B cell (primary cell): ENCODE data around the gene NIPSNAP3A. TPM values are rescaled to one million over a fixed set of nuclear protein-coding genes. Genes with fewer than 3 reads are reported as not detected.

Experiments
- ATAC-seq: fragments of 200-7000 bp; cut with Tn5 transposase; one replicate; pipeline ENCODE4 v1.10.0; 2021; ENCODE audit warnings: low read depth, mild to moderate bottlenecking, moderate number of reproducible peaks, moderate library complexity
- CTCF ChIA-PET: fragments of 350-600 bp; sonication (Branson Sonifier 250); formaldehyde crosslinking; loops from one replicate; lab custom pipeline; 2021; ENCODE audit warnings: antibody characterized with exemption, inconsistent platforms; lab: Charles Lee
- POLR2A ChIA-PET: fragments of 350-600 bp; sonication (Branson Sonifier 250); formaldehyde crosslinking; loops from one replicate; lab custom pipeline; 2021; ENCODE audit warnings: antibody characterized with exemption; lab: Charles Lee
- DNase-seq: peaks from one replicate; pipeline ENCODE4 v3.0.0; 2013
- H2AFZ ChIP-seq: 2 replicates; pipeline ENCODE4 v1.6.1; 2012; ENCODE audit warnings: mild to moderate bottlenecking, low read depth, low read length; ENCODE audit not compliant: insufficient read depth, poor library complexity, severe bottlenecking
- H3K27ac ChIP-seq, 2 donors: 1 replicate in 1 of 2; 2 replicates in 1 of 2; pipeline ENCODE4 v1.5.1; 2012 to 2013; ENCODE audit warnings: low read length in 2 of 2, mild to moderate bottlenecking in 2 of 2, moderate library complexity in 1 of 2
- H3K27me3 ChIP-seq, 4 experiments: fragments of 200-600 bp in 1 of 4; sonication (generic) in 1 of 4; replicated peaks in 1 of 4; 1 replicate in 2 of 4; 2 replicates in 2 of 4; pipeline versions ENCODE4 v1.6.1 to v1.7.0; 2013 to 2016; ENCODE audit warnings: low read length in 3 of 4, mild to moderate bottlenecking in 2 of 4, mixed read lengths in 1 of 4, moderate library complexity in 1 of 4; ENCODE audit not compliant: insufficient read depth in 4 of 4, control insufficient read depth in 3 of 4; ENCODE audit errors: control extremely low read depth in 1 of 4
- H3K36me3 ChIP-seq, 2 experiments: replicated peaks in 1 of 2; 1 replicate in 1 of 2; 2 replicates in 1 of 2; pipeline versions ENCODE4 v1.6.1 to v1.7.1; 2013; ENCODE audit warnings: low read length in 1 of 2; ENCODE audit not compliant: insufficient read depth in 2 of 2, control insufficient read depth in 1 of 2; ENCODE audit errors: control extremely low read depth in 1 of 2, extremely low read depth in 1 of 2
- H3K4me1 ChIP-seq, 2 donors: fragments of 200-600 bp in 1 of 2; sonication (generic) in 1 of 2; 1 replicate in 1 of 2; 2 replicates in 1 of 2; pipeline versions ENCODE4 v1.5.1 to v1.6.1; 2013 to 2017; ENCODE audit warnings: low read length in 2 of 2; ENCODE audit not compliant: control insufficient read depth in 2 of 2, insufficient read depth in 2 of 2
- H3K4me2 ChIP-seq: replicated peaks from 2 replicates; pipeline ENCODE3; 2012; ENCODE audit warnings: mild to moderate bottlenecking, low read depth, low read length; ENCODE audit not compliant: poor library complexity, severe bottlenecking
- H3K4me3 ChIP-seq, 5 experiments: fragments of 200-600 bp in 1 of 5; sonication (generic) in 1 of 5; 1 replicate in 3 of 5; 2 replicates in 2 of 5; pipeline versions ENCODE4 v1.5.1 to v1.7.0; 2011 to 2016; ENCODE audit warnings: low read length in 4 of 5, mild to moderate bottlenecking in 4 of 5, low read depth in 2 of 5, control low read depth in 1 of 5, moderate library complexity in 1 of 5; ENCODE audit not compliant: insufficient read depth in 1 of 5; ENCODE audit errors: control extremely low read depth in 1 of 5, extremely low read depth in 1 of 5
- H3K79me2 ChIP-seq: fragments of 200-600 bp; sonication (generic); one replicate; pipeline ENCODE4 v1.6.0; 2016; ENCODE audit warnings: low read length; ENCODE audit not compliant: control insufficient read depth, insufficient read depth
- H3K9ac ChIP-seq: fragments of 200-600 bp; sonication (generic); 2 replicates; pipeline ENCODE4 v1.6.1; 2017; ENCODE audit warnings: mild to moderate bottlenecking, low read length, moderate library complexity
- H3K9me3 ChIP-seq, 3 donors: one replicate each; pipeline versions ENCODE4 v1.6.1 to v1.7.1; 2013; ENCODE audit warnings: low read length in 2 of 3; ENCODE audit not compliant: control insufficient read depth in 2 of 3, insufficient read depth in 1 of 3; ENCODE audit errors: control extremely low read depth in 1 of 3
- H4K20me1 ChIP-seq: 2 replicates; pipeline ENCODE4 v1.6.0; 2012; ENCODE audit warnings: mild to moderate bottlenecking, low read length; ENCODE audit not compliant: insufficient read depth, control insufficient read depth, poor library complexity, severe bottlenecking
- H3K27ac Mint-ChIP-seq: one replicate; pipeline ENCODE4 v1.8.0; 2021; ENCODE audit warnings: mixed read lengths
- H3K27me3 Mint-ChIP-seq: one replicate; pipeline ENCODE4 v1.8.0; 2021; ENCODE audit warnings: mixed read lengths
- H3K4me1 Mint-ChIP-seq: one replicate; pipeline ENCODE4 v1.8.0; 2021; ENCODE audit warnings: mixed read lengths
- H3K4me3 Mint-ChIP-seq: one replicate; pipeline ENCODE4 v1.8.0; 2021; ENCODE audit warnings: mixed read lengths
- H3K9me3 Mint-ChIP-seq: one replicate; pipeline ENCODE4 v1.8.0; 2022; ENCODE audit warnings: mixed read lengths; ENCODE audit not compliant: insufficient read depth
- CTCF ChIP-seq: fragments of 200-600 bp; IDR thresholded peaks from one replicate; pipeline ENCODE4 v1.8.0; 2022; ENCODE audit warnings: antibody characterized with exemption, mild to moderate bottlenecking
- EZH2 ChIP-seq: IDR thresholded peaks from 2 replicates; pipeline ENCODE4 v1.6.1; 2012; ENCODE audit warnings: borderline replicate concordance, low read depth, mild to moderate bottlenecking, moderate library complexity, low read length; ENCODE audit not compliant: insufficient read depth, poor library complexity, severe bottlenecking
- WGBS: methylation state at CpG from one replicate; pipeline ENCODE4 v1.1.5; 2013; ENCODE audit warnings: missing lambda C conversion rate; ENCODE audit not compliant: insufficient coverage; 5-methylcytosine and 5-hydroxymethylcytosine counted together
- intact Hi-C: fragments of 100-400 bp; cut with micrococcal nuclease; formaldehyde crosslinking; loops from one replicate; pipeline ENCODE4 v1.10.0; 2022
- polyA plus RNA-seq: library from polyadenylated mRNA; depleted of rRNA; stranded (reverse); fragments of >200 nt; gene quantifications from 2 replicates; pipeline ENCODE4 v1.2.3, GENCODE V29; 2012
- total RNA-seq, 2 donors: library from RNA; stranded (reverse); fragments of 120-200 nt in 1 of 2; gene quantifications; 1 replicate in 1 of 2; 2 replicates in 1 of 2; pipeline versions ENCODE4 v1.2.3 to v1.2.4, GENCODE V29; 2013 to 2022

NIPSNAP3A gene
- total and polyA plus RNA-seq, 2 donors (not counting 1 experiment from before 2014, with no cell fraction given) = 9.4 to 23.6 TPM

GRCh38 chr9:104750185-104750767 is 2.8 kb downstream of the NIPSNAP3A start:
- Mint-ChIP-seq H3K27me3 (no peaks in the 10 kb centered on the region), H3K4me3 (no peak overlapping the region), H3K4me1 (peaks cover 28% of the 10 kb centered on the region), H3K9me3 (no peaks in the 10 kb centered on the region), H3K27ac (no peak overlapping the region)
- Histone ChIP-seq H3K27me3 (no peaks in the 10 kb centered on the region), H4K20me1 (no peaks in the 10 kb centered on the region), H3K4me2 (no peak overlapping the region), H3K79me2 (peaks cover 20% of the 10 kb centered on the region), H3K4me1 (peaks cover 11 to 15% of the 10 kb centered on the region in 2 donors), H3K9me3 (no peaks in the 10 kb centered on the region), H3K27ac (peak overlapping the region in 1 of 2 donors; percentile 37), H3K9ac (no peak overlapping the region), H3K4me3 (no peak overlapping the region), H3K36me3 (peaks cover 5 to 13% of the 10 kb centered on the region in 2 experiments), H2AFZ (no peak overlapping the region)
- intact Hi-C loops = no loop called here
- 17% methylated on average over 1 of the region's 3 CpGs for WGBS
- POLR2A ChIA-PET = no interaction called here
- peak; percentile 17 for DNase-seq
- CTCF ChIA-PET = no interaction called here
- ATAC-seq = no peak
- no peak for TF ChIP-seq CTCF

- peak overlapping the region; percentile 60 for H3K27ac Mint-ChIP-seq
- H3K27ac ChIP-seq = peak overlapping the region in 1 of 2 donors; percentile 19
- peak; percentile 39 for ATAC-seq
- no peaks in the 10 kb centered on the region for H3K36me3 ChIP-seq
- no peak overlapping the region for H3K4me2 ChIP-seq
- TF ChIP-seq EZH2 (no peak), CTCF (no peak)
- intact Hi-C loops = loop anchor here (2.0 kb wide), 1 partner anchor 14 kb away; no protein-coding TSS in a partner anchor
- H3K79me2 ChIP-seq = no peaks in the 10 kb centered on the region
- no peak overlapping the region for H3K4me3 ChIP-seq
- DNase-seq = no peak
- H4K20me1 ChIP-seq = no peaks in the 10 kb centered on the region
- H3K9me3 Mint-ChIP-seq = no peaks in the 10 kb centered on the region
- H3K27me3 ChIP-seq = no peaks in the 10 kb centered on the region
- 0% methylated on average over 1 of the region's 3 CpGs for whole genome bisulfite sequencing
- H2AFZ ChIP-seq = no peak overlapping the region
- peaks cover 15% of the 10 kb centered on the region for H3K4me1 Mint-ChIP-seq
- H3K4me1 ChIP-seq = peaks cover 0 to 4% of the 10 kb centered on the region in 2 donors
- no peak overlapping the region for H3K9ac ChIP-seq
- ChIA-PET CTCF (interaction anchor here (0.6 to 1.4 kb wide), 3 partner anchors 14 to 163 kb away, joined by 3 read pairs; no protein-coding TSS in a partner anchor), POLR2A (no interaction called here)
- peaks cover 0 to 3% (median 0%) of the 10 kb centered on the region in 3 donors for H3K9me3 ChIP-seq
- H3K27me3 Mint-ChIP-seq = no peaks in the 10 kb centered on the region
- no peak overlapping the region for H3K4me3 Mint-ChIP-seq
Observed at GRCh38 chr9:104758974-104759373, 11.5 kb downstream of the NIPSNAP3A start.
